ENCODE measurements around the gene CTBP1. TPM values are rescaled to one million over a fixed set of nuclear protein-coding genes. Genes with fewer than 3 reads are reported as not detected.

The CTBP1 gene
- total and polyA plus RNA-seq, 7 donors = 109 to 165 (median 130) TPM

DNA sequence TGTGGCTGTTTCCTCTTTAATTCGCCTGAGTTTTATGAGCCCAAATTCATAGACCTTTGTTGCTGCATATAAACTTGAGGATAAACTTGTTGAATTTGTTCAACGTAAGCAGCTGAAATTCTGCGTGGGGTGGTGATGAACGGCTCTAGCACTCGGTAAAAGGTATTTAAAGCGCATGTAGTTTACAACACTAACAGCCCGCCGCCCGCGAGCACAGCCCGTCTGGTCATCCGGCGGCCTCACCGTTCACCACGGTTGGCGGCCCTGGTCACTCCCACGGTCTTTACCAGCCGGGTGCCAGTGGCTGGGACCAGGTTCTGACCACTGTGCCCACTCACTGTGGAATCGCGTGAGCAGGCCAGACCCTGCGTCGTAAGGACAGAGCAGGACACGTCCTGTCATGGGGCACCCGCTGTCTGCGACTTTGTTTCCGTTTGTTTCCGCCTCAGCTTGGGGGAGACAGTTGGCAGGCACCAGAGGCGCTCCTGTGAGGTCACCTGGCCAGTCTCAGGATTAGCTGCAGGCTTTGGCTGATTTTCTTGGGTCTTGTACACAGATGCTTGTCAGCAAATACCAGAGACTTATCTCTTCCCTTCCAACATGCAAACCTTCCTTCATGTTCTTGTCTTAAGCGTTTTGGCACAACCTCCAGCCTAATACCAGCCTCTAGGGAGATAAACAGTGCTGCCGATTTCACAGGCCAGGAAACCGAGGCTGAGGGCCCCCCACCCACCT lies 39.8 kb downstream of the CTBP1 start:
- Histone ChIP-seq H3K4me3 (peak overlapping the region; percentile 1), H3K9me3 (no peaks in the 10 kb centered on the region), H3K4me1 (peaks cover 42% of the 10 kb centered on the region), H3K27me3 (ENCODE audit: insufficient read depth in 3 of 3, low read length in 2 of 3) (no peaks in the 10 kb centered on the region), H3K27ac (peak overlapping the region; percentile 48), H3K36me3 (ENCODE audit: insufficient read depth in 1 of 2, low read depth in 1 of 2) (peaks cover 0 to 32% of the 10 kb centered on the region in 2 donors)
- peak in 3 of 4 donors; percentile 37 to 47 (median 37) for ATAC-seq
- TF ChIP-seq CTCF (IDR thresholded peaks at IDR 0.05) = no peak
- DNase-seq = peak; percentile 30 to 59
- WGBS, 3 donors = 36 to 53% (median 42%) methylated on average over 31 of the region's 31 CpGs
- intact Hi-C loops (cut with DNase I) = no loop called here

DNA sequence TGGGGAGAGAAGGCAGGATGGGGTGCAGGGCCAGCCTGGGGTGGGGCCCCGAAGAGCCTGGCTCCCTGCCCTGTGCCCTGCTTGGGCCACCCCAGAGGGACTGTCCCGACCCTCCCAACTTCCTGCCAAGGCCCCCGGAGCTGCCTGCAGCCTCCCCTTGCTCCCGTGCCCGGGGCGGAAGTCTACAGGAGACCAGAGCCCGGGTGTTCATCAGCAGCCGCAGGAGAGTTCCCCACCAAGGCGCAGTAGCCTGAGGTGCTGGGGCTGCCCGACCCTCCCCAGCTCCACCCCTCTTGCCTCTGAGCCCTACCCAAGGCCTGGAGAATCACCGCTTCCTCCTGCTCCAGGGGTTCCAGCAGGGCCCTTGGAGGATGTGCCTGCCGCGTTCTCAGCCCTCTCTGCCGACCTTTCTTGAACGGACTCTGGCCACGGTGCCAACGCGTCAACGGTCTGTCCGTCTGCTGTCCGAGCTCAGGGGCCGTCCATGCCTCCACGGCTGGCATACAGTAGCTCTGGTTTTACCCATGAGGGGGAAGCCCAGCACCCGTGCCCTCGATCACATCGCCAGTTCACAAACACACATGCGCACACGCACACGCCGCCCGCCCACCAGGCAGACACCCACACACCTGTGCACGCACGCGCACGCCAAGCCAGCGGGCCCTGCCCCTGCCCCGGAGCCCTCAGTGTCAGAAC lies 40.5 kb downstream of the CTBP1 start:
- Histone ChIP-seq H3K4me1 (peaks cover 42% of the 10 kb centered on the region), H3K4me3 (no peak overlapping the region), H3K9me3 (no peaks in the 10 kb centered on the region), H3K36me3 (ENCODE audit: insufficient read depth in 1 of 2, low read depth in 1 of 2) (peaks cover 0 to 25% of the 10 kb centered on the region in 2 donors), H3K27ac (peak overlapping the region; percentile 48), H3K27me3 (ENCODE audit: insufficient read depth in 3 of 3, low read length in 2 of 3) (no peaks in the 10 kb centered on the region)
- 40 to 67% (median 42%) methylated on average over 29 to 37 of the region's 37 CpGs for WGBS, 3 donors
- TF ChIP-seq CTCF (IDR thresholded peaks at IDR 0.05) = no peak
- DNase-seq (peak; percentile 30 to 56), ATAC-seq (peak; percentile 3 to 17 (median 8))
- intact Hi-C loops (cut with DNase I) = no loop called here

DNA sequence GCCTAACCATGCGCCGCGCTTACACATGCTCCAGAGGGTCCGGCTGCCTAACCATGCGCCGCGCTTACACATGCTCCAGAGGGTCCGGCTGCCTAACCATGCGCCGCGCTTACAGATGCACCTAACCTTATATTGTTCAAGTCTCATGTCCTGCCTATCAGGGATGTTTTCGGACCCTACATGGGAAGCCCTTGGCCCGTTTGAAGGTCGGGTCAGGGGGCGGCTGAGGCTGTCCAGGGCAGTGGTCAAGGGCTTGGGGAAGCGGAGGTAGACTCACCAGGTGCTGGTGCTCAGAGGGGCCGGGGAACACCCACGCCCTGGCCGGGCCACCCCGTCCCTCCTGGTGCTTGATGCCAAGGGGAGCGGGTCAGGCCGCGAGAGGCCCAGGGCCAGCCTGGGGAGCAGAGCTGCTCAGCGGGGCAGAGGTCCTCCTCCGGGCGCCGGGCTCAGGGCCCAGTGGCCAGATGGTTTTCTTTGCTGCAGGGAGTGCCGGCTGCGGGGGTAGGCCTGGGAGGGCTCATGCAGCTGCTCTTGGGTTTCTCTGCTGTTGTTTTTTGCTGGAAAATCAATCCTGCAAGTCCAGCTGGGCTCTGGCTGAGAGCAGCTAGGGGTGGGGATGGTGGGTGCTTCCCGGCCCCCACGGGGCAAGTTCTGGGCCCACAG lies 41.2 kb downstream of the CTBP1 start:
- 48 to 59% (median 49%) methylated on average over 24 to 28 of the region's 31 CpGs for WGBS, 3 donors
- H3K27ac ChIP-seq = peak overlapping the region; percentile 14
- DNase-seq (peak; percentile 65 to 77), ATAC-seq (peak; percentile 13 to 33 (median 22))
- H3K4me1 ChIP-seq = peaks cover 42% of the 10 kb centered on the region
- no peaks in the 10 kb centered on the region for H3K27me3 ChIP-seq (ENCODE audit: insufficient read depth in 3 of 3, low read length in 2 of 3)
- intact Hi-C loops (cut with DNase I) = no loop called here
- H3K9me3 ChIP-seq = no peaks in the 10 kb centered on the region
- TF ChIP-seq CTCF (IDR thresholded peaks at IDR 0.05) = no peak
- H3K4me3 ChIP-seq = no peak overlapping the region
- peaks cover 0 to 18% of the 10 kb centered on the region in 2 donors for H3K36me3 ChIP-seq (ENCODE audit: insufficient read depth in 1 of 2, low read depth in 1 of 2)

DNA sequence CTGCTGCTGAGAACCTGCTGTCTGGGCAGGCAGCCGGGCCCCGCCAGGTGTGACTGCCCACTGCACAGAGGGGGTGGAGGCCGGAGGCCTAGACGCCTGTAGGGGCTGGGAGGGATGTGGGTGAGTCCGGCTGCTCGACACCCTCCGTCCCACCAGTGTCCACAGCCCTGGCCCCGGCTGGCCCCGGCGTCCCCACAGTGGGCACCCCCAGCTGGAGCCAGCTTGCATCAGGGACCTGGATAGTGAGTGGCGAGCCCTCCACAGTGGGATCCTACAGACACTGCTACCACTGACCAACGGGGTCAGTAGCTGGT lies 41.8 kb downstream of the CTBP1 start:
- ATAC-seq (no peak), DNase-seq (peak in 1 of 2 donors; percentile 35)
- no peak for TF ChIP-seq CTCF (IDR thresholded peaks at IDR 0.05)
- no peak overlapping the region for H3K27ac ChIP-seq
- no peaks in the 10 kb centered on the region for H3K9me3 ChIP-seq
- H3K36me3 ChIP-seq (ENCODE audit: insufficient read depth in 1 of 2, low read depth in 1 of 2) = peaks cover 0 to 12% of the 10 kb centered on the region in 2 donors
- peaks cover 42% of the 10 kb centered on the region for H3K4me1 ChIP-seq
- WGBS, 3 donors = 82 to 92% (median 91%) methylated on average over 6 to 12 of the region's 12 CpGs
- intact Hi-C loops (cut with DNase I) = no loop called here
- H3K27me3 ChIP-seq (ENCODE audit: insufficient read depth in 3 of 3, low read length in 2 of 3) = no peaks in the 10 kb centered on the region
- H3K4me3 ChIP-seq = no peak overlapping the region
